NCI-H1105 (cell line): Measurements from ENCODE around the gene LANCL1.
A peak's percentile ranks its signal among the peaks of the same experiment; 100 is the strongest.
"Not testable (repeated sequence)": the region's sequence is repeated elsewhere in the genome, so short reads cannot be mapped to it uniquely, and the experiment has no call there.

Experiments
- DNase-seq: peaks from one replicate; lab custom pipeline; 2025; lab: John Stamatoyannopoulos, UW

The LANCL1 gene

DNA sequence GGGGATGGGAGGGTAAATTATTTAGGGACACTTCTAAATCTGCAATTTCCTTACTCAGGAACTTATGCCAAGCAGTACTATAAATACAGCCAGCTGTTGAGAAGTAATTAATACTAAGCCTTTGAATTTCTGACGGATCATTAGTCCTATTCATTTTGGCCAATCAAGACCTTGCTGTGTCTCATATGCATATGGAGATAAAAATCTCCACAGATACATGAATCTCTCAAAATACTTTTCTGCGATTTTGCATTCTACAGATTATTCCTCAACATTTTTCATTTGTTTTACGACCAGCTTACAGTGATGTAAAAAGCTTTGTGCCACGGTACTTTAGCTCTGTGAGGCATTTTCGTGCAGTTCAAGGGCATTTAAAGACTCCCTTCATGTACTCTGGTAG lies 16.7 kb downstream of the LANCL1 start:
- no peak for DNase-seq

DNA sequence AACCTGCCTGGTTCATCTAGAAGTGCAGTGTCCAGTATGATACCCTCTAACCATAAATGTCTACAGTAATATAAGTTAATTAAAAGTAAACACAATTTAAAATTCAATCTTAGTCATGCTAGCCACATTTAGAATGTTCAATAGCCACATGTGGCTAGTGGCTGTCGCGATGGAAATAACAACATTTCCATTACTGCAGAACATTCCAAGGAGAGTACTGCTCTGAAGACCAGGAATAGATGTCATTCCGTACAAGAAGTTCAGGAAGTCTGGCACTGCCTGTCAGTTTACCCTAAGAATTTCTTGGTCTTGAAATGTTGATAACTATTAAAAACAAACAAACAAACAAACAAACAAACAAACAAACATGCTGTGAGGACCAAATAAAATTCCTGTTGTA lies 17.2 kb downstream of the LANCL1 start:
- no peak for DNase-seq

DNA sequence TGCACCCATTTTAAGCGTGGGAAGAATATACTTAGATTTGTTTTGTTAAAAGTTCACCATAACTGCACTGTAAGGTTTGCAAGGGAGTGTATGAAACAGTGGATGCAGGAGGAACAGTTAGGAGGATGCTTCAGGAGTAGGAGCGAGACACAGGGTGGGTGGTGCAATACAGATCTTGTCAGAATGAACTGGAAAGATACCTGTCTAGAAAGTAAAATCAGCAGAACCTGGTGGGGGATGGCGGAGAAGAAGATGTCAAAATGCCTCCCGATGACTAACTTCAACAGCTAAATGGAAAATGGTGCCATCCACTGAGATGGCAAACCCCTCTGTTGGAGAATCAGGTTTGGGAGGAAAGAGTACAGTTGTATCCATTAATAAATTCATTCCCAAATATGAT lies 18.2 kb downstream of the LANCL1 start:
- DNase-seq, result no peak

DNA sequence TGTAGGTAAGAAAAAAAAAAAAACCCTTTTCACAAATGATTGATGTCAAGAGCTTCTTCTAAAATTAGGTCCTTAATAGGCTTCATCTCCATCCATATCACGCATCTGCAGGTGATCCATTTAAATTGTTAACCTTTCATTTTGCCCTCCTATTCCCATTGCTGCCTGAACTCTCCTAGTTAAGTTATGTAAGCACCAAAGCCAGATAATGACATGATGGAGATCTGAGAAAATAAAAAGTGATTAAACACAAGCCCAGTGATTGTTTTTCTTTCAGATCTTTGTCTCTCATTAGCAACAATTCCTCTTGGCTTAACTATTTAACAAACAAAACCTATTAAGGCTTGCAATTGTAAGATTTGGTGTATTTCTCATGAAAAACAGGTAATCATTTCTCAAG lies 20.0 kb downstream of the LANCL1 start:
- DNase-seq, result peak; percentile 36

DNA sequence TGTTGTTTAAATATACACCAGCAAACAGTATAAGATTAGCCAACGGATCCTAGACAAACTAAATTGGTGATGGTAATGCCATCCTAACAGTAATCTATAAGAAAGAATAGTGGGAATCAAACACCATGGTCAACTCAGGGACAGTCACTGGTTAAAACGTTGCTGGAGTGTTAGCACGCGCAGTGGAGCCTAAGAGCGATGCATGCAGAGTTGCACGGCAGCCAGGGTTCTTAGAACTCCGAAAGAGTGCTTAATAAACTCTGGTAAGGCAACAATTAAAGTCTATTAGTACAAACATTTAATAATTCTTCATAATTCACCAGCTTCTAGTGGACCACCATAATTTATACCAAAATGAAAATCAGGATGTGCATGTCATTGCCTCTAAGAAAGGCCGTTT lies 22.2 kb downstream of the LANCL1 start:
- no peak for DNase-seq

DNA sequence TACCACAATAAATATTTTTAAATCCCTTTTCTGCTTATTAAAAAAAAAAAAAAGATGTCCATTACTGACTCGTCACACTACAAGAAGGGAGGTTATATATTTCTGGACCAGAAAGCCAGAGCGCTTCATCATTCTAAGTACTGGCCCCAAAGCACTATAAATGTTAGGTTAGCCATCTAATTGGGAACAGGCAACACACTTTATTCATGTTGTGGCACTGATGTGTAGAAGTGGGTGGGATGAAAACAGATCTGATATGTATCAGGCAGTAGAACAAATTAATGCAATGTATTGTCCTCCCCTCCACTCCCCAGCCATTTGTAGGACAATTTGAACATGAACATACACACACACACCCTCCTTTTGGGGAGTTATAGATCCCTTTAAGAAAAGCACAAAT lies 24.4 kb downstream of the LANCL1 start:
- DNase-seq, result no peak

DNA sequence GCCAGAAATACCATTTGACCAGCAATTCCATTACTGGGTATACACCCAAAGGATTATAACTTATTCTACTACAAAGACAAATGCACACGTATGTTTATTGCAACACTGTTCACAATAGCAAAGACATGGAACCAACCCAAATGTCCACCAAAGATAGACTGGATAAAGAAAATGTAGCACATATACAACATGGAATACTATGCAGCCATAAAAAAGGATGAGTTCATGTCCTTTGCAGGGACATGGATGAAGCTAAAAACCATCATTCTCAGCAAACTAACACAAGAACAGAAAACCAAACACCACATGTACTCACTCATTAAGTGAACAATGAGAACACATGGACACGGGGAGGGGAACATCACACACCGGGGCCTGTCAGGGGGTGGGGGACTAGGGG lies 25.6 kb downstream of the LANCL1 start:
- DNase-seq, result not testable (repeated sequence)

DNA sequence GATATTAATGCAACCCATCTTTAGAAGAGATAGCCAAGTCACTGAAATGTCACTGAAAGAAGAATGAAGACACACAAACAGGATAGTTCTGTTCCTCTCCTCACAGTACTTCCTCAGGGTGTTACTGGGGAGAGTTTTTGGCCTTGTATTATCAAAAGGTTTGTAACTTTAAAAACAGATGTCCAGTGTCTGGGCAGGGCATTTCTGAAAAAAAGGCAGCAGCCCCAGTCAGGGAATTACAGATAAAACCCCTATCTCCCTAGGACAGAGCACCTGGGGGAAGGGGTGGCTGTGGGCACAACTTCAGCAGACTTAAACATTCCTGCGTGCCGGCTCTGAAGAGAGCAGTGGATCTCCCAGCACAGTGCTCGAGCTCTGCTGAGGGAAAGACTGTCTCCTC lies 30.8 kb downstream of the LANCL1 start:
- DNase-seq, result no peak

DNA sequence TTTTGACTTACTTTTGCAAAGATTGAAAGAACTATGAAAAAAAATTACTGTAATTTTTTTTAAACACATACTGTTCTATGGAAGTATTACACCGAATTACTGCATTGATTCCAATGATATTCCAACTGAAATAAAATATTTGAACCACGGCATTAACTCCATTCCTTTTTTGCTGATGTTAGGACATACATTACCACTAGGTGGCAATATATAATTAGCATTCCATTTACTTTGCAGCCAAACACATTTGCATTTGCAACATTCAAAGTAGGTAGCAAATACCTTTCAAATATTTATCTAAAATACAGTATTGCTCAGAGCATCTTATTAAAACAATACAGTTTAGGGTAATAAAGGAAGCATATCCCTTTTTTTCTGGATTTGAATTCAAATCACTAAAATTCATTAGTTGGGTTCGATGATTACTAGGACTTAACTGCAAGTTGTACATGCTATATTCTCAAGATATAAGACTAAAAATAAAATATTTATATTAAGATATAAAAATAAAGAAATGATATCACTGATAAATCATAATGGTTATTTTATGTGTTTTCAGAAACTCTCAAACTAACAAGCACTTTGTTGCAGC lies 31.3 kb downstream of the LANCL1 start:
- DNase-seq, result no peak

DNA sequence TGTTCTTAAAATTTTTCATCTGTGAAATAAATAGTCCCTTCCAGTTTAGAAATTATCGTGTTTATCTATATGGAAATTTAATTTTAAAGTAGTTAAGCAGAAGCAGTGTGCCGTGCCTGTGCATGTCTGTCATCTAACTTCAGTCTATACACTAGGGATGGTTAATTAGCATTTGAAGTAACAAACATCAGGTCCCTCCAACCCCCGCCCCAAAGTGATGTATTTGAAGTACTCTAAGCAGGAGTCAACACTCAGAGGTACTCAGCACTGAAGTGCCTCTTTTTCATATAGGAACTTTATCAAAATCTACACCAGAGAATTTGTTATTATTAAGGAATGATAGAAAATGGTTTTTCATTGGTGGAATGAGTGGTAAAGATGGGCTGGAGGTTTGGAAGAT lies 33.0 kb downstream of the LANCL1 start:
- DNase-seq, result no peak

DNA sequence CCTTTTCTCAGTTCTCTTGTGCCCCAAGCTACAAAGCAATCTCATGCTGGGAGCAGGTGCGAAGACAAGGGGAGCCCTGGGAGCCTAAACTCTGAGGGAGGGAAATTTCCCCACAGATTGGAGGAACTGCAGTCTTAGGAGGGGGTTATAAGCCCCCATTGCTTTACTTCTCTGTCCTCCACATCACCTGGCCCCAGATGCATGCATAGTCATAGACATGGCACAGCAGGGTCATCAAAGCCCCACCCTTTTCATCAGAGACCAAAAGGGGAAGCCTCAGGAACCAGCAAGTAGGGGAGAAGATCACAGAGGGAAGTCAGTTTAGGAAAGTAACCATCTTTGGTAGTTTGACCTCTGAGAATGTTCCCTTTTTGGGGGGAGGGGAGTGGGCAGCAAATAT lies 33.7 kb downstream of the LANCL1 start:
- DNase-seq, result no peak

DNA sequence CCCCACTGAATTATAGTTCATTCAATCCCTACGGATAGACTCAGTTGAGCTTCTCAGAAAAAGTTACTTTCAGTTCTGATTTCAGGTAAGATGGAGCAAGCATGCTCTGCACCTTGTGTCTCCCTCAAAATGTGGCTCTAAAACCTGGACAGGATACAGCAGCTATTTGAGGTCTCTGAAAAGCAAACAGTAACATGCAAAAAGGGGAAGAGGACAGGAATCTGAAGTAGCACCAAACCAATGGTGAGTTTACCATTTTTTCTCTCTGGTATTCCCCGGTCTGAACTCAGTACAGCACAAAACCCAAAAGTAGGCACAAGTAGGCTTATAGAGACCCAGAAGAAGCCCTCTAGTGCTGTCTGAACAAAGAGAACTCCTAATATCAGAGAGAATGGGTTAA lies 34.1 kb downstream of the LANCL1 start:
- DNase-seq, result no peak

DNA sequence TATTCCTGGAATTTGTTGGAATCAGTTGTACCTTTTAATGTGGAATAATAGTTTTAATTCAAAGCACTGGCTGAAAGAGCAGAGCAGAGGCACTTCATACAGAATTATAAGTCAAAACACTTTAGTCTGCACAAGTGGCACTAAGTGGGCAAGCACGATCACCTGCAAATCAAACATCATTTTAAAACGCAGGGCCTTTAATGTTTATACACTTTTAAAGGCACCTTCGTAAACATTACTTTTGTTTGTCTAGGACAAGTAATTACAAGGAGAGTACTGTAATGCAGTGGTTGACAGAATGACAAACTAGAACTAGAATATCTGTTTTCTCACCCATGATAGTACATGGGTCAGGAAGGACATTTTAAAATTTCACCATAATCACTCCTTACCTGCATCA lies 36.4 kb downstream of the LANCL1 start:
- DNase-seq, result peak; percentile 56

DNA sequence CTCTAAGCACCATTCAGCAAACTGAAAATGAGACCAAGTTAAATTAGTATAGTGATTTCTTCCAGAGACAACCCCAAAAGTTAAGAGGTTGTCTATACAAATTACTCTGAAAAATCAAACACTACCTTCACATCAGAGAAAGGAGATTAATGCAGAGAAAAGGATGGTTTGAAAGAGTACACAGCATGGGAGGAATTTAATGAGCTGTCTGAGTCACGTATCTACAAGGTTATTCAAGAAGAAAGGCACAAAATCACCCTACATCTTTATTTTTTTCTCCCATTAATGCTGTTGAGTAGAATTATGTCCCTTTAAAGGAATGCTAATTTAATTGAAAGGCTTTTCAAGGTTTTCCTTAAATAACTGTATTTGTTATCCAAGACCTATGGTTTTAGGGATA lies 41.1 kb downstream of the LANCL1 start:
- DNase-seq, result no peak

DNA sequence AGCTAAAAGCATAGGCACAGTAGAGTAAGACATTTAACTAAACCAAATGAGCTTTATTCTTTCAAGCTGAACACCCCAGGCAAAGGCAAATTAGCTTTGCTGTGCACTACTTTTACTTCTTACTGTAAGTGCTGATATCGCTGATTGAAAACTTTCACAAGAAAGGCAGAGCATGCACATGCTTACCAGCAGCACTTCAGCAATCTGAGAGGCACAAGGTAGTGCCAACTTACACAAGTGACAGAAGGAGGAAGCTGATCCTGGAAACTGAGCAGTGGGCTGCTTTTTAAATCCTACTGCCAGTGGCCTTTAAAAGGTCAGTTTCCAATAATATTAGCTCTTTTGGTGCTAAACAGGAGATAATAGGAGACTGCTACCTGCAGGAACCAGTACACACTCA lies 43.9 kb downstream of the LANCL1 start:
- DNase-seq, result no peak

DNA sequence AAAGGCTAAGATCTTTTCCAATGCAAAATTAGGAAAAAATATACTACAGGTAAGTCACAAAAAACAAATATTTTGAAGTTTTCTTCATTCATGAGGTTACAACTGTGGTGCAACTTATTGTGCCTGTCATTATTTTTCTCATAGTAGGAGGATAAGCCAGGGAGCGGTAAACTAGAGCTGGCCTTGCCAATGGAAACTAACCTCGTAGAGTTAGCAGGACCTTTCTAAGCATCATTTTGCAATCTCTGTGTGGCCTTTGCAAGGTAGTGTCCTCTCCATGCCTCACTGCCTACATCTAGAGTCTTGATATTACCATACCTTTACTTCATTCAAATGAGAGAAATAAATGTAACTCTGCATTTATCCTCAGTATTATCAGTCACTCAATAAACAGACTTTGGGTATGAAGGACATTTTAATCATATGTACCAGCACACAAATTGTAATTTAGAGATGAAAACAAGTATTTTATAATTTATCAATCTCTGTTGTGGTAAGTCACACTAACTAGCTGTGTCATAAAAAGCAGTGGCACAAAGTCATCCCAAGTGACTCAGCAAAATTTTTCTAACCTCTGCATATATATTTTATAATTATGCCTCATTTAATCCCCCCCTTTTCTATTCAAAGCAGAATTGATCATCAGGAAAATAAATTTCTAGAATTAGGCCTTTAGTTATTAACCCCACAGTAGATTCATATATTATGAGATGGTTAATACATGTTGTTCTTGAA lies 47.0 kb downstream of the LANCL1 start:
- no peak for DNase-seq

DNA sequence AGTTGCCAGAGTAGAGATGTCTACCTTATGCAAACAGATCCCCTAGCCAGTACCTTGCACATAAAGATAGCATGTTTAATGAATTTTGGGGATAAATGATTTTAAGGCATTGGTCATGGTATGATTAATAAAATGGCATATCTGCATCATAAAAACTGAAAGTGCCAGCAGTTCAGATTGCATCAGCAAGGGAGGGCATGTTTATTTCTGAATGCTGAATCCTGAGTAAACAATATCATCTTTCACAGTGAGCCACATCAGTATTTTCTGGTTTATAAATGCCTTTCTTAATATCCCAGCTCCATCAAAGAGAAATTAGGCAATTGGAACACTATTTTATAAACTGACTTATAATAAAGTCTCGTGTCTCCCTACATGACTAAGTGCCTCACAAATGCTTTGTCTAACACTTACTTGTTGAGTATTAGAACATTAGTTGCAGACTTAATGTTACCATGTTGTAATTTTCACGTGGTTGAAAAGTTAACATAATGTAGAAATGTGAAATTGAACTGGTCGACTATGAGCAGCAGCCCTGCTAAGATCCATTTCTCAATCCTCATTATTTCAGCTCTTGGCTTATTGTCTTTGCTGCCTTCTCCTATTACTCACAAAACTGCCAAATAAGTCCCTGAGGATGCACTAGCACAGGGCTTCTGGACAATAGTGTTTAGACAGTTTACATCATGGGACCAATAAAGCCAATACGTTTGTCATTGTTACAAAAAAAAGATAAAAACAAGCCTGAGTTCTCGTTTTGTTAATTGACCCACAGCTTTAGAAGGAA lies 48.0 kb downstream of the LANCL1 start:
- no peak for DNase-seq

DNA sequence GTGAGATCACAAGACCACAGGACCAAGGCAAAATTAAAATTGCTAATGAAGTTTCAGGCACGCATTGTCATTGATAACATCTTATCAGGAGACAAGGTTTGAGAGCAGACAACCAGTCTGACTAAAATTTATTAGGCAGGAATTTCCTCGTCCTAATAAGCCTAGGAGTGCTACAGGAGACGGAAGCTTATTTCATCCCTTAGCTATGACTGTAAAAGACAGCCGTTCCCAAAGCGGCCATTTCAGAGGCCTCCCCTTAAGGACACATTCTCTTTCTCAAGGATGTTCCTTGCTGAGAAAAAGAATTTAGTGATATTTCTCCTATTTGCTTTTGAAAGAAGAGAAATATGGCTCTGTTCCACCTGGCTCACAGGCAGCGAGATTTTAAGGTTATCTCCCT lies 49.2 kb downstream of the LANCL1 start:
- DNase-seq, result not testable (repeated sequence)

DNA sequence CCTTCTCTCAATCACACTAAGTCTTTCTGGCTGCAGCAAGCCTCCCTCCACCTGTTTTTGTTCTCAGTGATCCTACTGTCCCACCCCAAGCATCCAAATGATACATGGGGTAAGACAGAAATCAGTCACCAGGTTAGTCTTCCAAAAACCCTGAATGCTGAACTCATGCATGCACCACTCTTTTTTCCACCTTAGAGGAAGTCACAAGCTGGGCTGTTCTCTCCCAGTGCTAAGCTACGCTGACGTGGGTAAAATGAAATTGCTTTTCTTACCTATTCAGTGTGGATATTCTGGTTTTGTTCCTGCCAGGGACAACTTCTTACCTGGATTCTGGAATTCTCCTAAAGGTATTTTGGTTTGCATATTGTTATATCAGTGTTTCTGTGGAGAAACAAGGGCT lies 54.2 kb downstream of the LANCL1 start:
- no peak for DNase-seq

DNA sequence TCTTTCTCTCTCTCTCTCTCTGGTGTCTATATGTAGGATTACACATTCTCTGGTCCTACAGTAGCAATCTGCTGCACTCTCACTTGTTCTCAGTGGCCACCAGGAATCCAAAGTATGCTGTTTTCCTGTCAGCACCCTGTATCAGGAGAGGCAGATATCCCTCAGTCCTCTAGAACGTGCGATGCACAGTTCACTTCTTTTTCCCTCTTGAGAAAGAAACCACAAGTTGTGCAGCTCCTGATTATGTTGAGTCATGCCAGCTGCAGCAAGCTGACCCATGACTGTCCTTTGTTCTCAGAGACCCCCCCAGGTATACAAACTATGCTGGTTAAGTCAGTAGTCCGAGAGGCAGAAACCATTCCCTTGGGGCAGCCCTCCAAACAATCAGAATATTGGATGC lies 54.6 kb downstream of the LANCL1 start:
- DNase-seq, result no peak

DNA sequence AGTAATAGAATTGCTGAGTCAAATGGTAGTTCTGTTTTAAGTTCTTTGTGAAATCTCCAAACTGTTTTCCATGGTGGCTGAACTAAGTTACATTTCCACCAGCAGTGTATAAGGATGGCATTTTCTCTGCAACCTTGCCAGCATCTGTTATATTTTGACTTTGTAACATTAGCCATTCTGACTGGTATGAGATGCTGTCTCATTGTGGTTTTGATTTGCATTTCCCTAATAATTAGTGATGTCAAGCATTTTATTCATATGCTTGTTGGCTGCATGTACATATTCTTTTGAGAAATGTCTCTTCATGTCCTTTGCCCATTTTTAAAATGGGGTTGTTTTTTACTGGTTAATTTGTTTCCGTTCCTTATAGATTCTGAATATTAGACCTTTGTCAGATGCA lies 63.9 kb downstream of the LANCL1 start:
- DNase-seq, result no peak

DNA sequence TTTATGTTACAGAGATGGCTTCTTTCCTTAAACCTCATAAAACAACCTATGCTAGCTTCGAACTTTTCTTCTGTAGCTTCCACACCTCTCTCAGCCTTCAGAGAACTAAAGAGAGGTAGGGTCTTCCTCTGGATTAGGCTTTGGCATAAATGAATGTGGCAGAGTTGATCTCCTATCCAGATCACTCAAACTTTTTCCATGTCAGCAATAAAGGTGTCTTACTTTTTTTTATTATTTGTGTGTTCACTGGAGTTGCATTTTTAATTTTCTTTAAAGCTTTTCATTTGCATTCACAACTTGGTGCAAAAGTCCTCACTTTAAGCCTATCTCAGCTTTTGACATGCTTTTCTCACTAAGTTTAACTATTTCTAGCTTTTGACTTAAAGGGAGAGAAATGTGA lies 66.0 kb downstream of the LANCL1 start:
- DNase-seq, result no peak

DNA sequence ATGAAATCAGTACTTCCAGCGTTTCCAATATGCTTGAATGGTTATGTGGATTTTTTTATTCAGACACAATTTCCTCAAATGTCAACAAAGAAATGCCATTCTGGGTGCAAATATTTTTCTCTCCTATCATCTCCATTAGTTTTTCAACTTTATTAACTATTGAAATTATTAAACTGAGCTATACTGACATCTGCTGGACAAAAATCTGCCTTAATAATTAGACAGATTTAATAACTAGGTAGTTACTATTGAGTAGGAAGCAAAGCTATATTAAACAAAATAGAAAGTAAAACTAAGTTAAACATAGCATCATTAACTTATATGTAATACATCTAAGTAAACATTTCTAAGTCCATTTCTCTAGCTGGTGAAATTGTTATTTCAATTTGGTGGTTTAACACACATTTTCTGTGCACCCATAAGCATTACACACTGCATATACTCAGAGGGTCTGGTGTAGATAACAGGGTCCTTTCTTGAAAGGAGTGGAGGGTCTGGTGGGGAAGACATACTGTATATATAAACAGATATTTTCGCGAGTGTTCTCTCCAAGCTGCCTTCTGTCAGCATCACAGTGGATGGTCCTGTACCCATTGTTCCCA lies 77.0 kb downstream of the LANCL1 start:
- peak; percentile 6 for DNase-seq
